Fibroblast of the conjunctiva (primary cell): ENCODE measurements around the gene OPRL1.
"Not testable (repeated sequence)": the region's sequence is repeated elsewhere in the genome, so short reads cannot be mapped to it uniquely, and the experiment has no call there.

Experiments
- DNase-seq: peaks from one replicate; pipeline ENCODE4 v3.0.0-alpha.2; 2010; ENCODE audit warnings: low read depth

OPRL1 gene

GRCh38 chr20:64086801-64087200 is 6.9 kb downstream of the OPRL1 start:
- no peak for DNase-seq

- not testable (repeated sequence) for DNase-seq
Measured at GRCh38 chr20:64087226-64087825, 7.4 kb downstream of the OPRL1 start.

GRCh38 chr20:64088586-64088985 is 8.7 kb downstream of the OPRL1 start:
- not testable (repeated sequence) for DNase-seq

GRCh38 chr20:64090165-64090564 is 10.3 kb downstream of the OPRL1 start:
- DNase-seq, result no peak

- DNase-seq, result no peak
Measured at GRCh38 chr20:64091340-64091739, 11.5 kb downstream of the OPRL1 start.

GRCh38 chr20:64091770-64092169 is 11.9 kb downstream of the OPRL1 start:
- DNase-seq, result no peak

GRCh38 chr20:64092258-64093012 is 12.6 kb downstream of the OPRL1 start:
- no peak for DNase-seq

- DNase-seq, result no peak
Measured at GRCh38 chr20:64093013-64093503, 13.2 kb downstream of the OPRL1 start.

- no peak for DNase-seq
Measured at GRCh38 chr20:64095455-64095854, 15.6 kb downstream of the OPRL1 start.

GRCh38 chr20:64095927-64096326 is 16.0 kb downstream of the OPRL1 start:
- no peak for DNase-seq

GRCh38 chr20:64096535-64096934 is 16.7 kb downstream of the OPRL1 start:
- no peak for DNase-seq

- DNase-seq, result no peak
Measured at GRCh38 chr20:64098471-64099013, 18.7 kb downstream of the OPRL1 start.

- no peak for DNase-seq
Measured at GRCh38 chr20:64099086-64099786, 19.4 kb downstream of the OPRL1 start.

GRCh38 chr20:64099880-64100565 is 20.1 kb downstream of the OPRL1 start:
- DNase-seq, result no peak

- DNase-seq, result no peak
Measured at GRCh38 chr20:64100566-64100888, 20.6 kb downstream of the OPRL1 start.

- DNase-seq, result no peak
Measured at GRCh38 chr20:64100946-64101688, 21.2 kb downstream of the OPRL1 start.

GRCh38 chr20:64101731-64102621 is 22.1 kb downstream of the OPRL1 start:
- DNase-seq, result no peak

- no peak for DNase-seq
Measured at GRCh38 chr20:64102647-64103354, 22.9 kb downstream of the OPRL1 start.

- no peak for DNase-seq
Measured at GRCh38 chr20:64103871-64104666, 24.2 kb downstream of the OPRL1 start.
